ENCODE results near the gene MAD1L1.

The MAD1L1 gene

GRCh38 chr7:2117646-2118045 lies 115.1 kb downstream of the MAD1L1 start:
- no peak for DNase-seq (ENCODE audit: low read depth)

- DNase-seq (ENCODE audit: low read depth) = no peak
Observed at GRCh38 chr7:2116989-2117591, 115.7 kb downstream of the MAD1L1 start.

- DNase-seq (ENCODE audit: low read depth) = no peak
Observed at GRCh38 chr7:2116448-2116810, 116.3 kb downstream of the MAD1L1 start.

GRCh38 chr7:2115760-2116447 lies 116.8 kb downstream of the MAD1L1 start:
- no peak for DNase-seq (ENCODE audit: low read depth)

- DNase-seq (ENCODE audit: low read depth) = no peak
Observed at GRCh38 chr7:2114926-2115759, 117.6 kb downstream of the MAD1L1 start.

GRCh38 chr7:2114052-2114451 lies 118.7 kb downstream of the MAD1L1 start:
- DNase-seq (ENCODE audit: low read depth) = no peak

- no peak for DNase-seq (ENCODE audit: low read depth)
Observed at GRCh38 chr7:2112261-2113198, 120.2 kb downstream of the MAD1L1 start.

GRCh38 chr7:2111568-2111967 lies 121.2 kb downstream of the MAD1L1 start:
- no peak for DNase-seq (ENCODE audit: low read depth)

GRCh38 chr7:2110610-2111396 lies 121.9 kb downstream of the MAD1L1 start:
- no peak for DNase-seq (ENCODE audit: low read depth)

- no peak for DNase-seq (ENCODE audit: low read depth)
Observed at GRCh38 chr7:2109936-2110609, 122.7 kb downstream of the MAD1L1 start.

- no peak for DNase-seq (ENCODE audit: low read depth)
Observed at GRCh38 chr7:2109251-2109872, 123.4 kb downstream of the MAD1L1 start.

GRCh38 chr7:2108501-2109250 lies 124.1 kb downstream of the MAD1L1 start:
- no peak for DNase-seq (ENCODE audit: low read depth)

GRCh38 chr7:2108071-2108455 lies 124.7 kb downstream of the MAD1L1 start:
- no peak for DNase-seq (ENCODE audit: low read depth)

- no peak for DNase-seq (ENCODE audit: low read depth)
Observed at GRCh38 chr7:2107386-2108070, 125.2 kb downstream of the MAD1L1 start.

GRCh38 chr7:2106924-2107323 lies 125.8 kb downstream of the MAD1L1 start:
- no peak for DNase-seq (ENCODE audit: low read depth)

GRCh38 chr7:2106440-2106839 lies 126.3 kb downstream of the MAD1L1 start:
- DNase-seq (ENCODE audit: low read depth) = no peak

GRCh38 chr7:2105917-2106316 lies 126.8 kb downstream of the MAD1L1 start:
- no peak for DNase-seq (ENCODE audit: low read depth)

GRCh38 chr7:2105280-2105679 lies 127.5 kb downstream of the MAD1L1 start:
- DNase-seq (ENCODE audit: low read depth) = no peak

GRCh38 chr7:2104716-2105115 lies 128.0 kb downstream of the MAD1L1 start:
- DNase-seq (ENCODE audit: low read depth) = no peak

Measured in T-helper 22 cell (primary cell).